HAP-1 (cell line): ENCODE data around the gene PTGR1.
"Not testable (repeated sequence)": the region's sequence is repeated elsewhere in the genome, so short reads cannot be mapped to it uniquely, and the experiment has no call there.

ENCODE experiments used
- DNase-seq, 2 experiments: peaks; one replicate each; pipeline ENCODE4 v3.0.0-alpha.2; 2016 to 2020; ENCODE audit warnings: low spot score in 2 of 2
- H3K27me3 ChIP-seq: fragments of 250-450 bp; sonication (Bioruptor Pico); 2 replicates; pipeline ENCODE4 v1.5.1; 2020; ENCODE audit warnings: low read depth, mild to moderate bottlenecking, moderate library complexity
- H3K36me3 ChIP-seq: fragments of 250-450 bp; sonication (Bioruptor Pico); replicated peaks from 2 replicates; pipeline ENCODE4 v1.5.1; 2020; ENCODE audit warnings: mild to moderate bottlenecking
- H3K4me1 ChIP-seq: fragments of 250-450 bp; sonication (Bioruptor Pico); 2 replicates; pipeline ENCODE4 v1.5.1; 2020; ENCODE audit warnings: mild to moderate bottlenecking
- H3K4me3 ChIP-seq: fragments of 250-450 bp; sonication (Bioruptor Pico); 2 replicates; pipeline ENCODE4 v1.5.1; 2020; ENCODE audit warnings: mild to moderate bottlenecking, moderate library complexity
- H3K9me3 ChIP-seq: fragments of 250-450 bp; sonication (Bioruptor Pico); 2 replicates; pipeline ENCODE4 v1.5.1; 2020; ENCODE audit warnings: mild to moderate bottlenecking, moderate library complexity
- in situ Hi-C: fragments of 300-500 bp; cut with MboI; formaldehyde crosslinking; loops from 3 replicates; pipeline ENCODE4 v1.14.3; 2020; ENCODE audit warnings: low sequenced_read_pairs, inconsistent platforms, mixed read lengths

The PTGR1 gene

GRCh38 chr9:111601237-111602018, 2.0 kb upstream of the PTGR1 start:
- no peaks in the 10 kb centered on the region; the same call in 1 of the 2 replicates for H3K4me1 ChIP-seq
- no peak for DNase-seq
- in situ Hi-C loops = no loop called here

GRCh38 chr9:111599955-111600343, 502 bp upstream of the PTGR1 start:
- DNase-seq = no peak
- no peaks in the 10 kb centered on the region for H3K9me3 ChIP-seq
- no peaks in the 10 kb centered on the region for H3K27me3 ChIP-seq
- peak overlapping the region; percentile 55; the same call in 1 of the 2 replicates for H3K4me3 ChIP-seq
- in situ Hi-C loops = loop anchor here (10.0 kb wide), 1 partner anchor 95 kb away; no protein-coding TSS in a partner anchor
- peaks cover 22% of the 10 kb centered on the region for H3K36me3 ChIP-seq
- H3K4me1 ChIP-seq = no peaks in the 10 kb centered on the region; the same call in 1 of the 2 replicates

More at GRCh38 chr9:111601237-111602018, 2.0 kb upstream of the PTGR1 start:
- Histone ChIP-seq H3K36me3 (peaks cover 9% of the 10 kb centered on the region), H3K27me3 (no peaks in the 10 kb centered on the region), H3K9me3 (no peaks in the 10 kb centered on the region), H3K4me3 (no peak overlapping the region)

GRCh38 chr9:111598733-111599091, 735 bp downstream of the PTGR1 start:
- Histone ChIP-seq H3K9me3 (no peaks in the 10 kb centered on the region), H3K36me3 (peaks cover 26% of the 10 kb centered on the region), H3K4me1 (no peaks in the 10 kb centered on the region; the same call in 1 of the 2 replicates), H3K4me3 (peak overlapping the region; percentile 55), H3K27me3 (no peaks in the 10 kb centered on the region)
- in situ Hi-C loops = loop anchor here (10.0 kb wide), 1 partner anchor 96 kb away; no protein-coding TSS in a partner anchor
- DNase-seq = peak in 1 of 2 experiments; percentile 32

GRCh38 chr9:111597852-111598732, 1.4 kb downstream of the PTGR1 start:
- DNase-seq = peak; percentile 63 to 75
- Histone ChIP-seq H3K4me1 (no peaks in the 10 kb centered on the region; the same call in 1 of the 2 replicates), H3K4me3 (peak overlapping the region; percentile 55), H3K9me3 (no peaks in the 10 kb centered on the region), H3K27me3 (no peaks in the 10 kb centered on the region), H3K36me3 (peaks cover 31% of the 10 kb centered on the region)
- in situ Hi-C loops = loop anchor here (10.0 kb wide), 1 partner anchor 97 kb away; no protein-coding TSS in a partner anchor

- no peak for DNase-seq
- in situ Hi-C loops = no loop called here
- no peaks in the 10 kb centered on the region for H3K4me1 ChIP-seq
- H3K9me3 ChIP-seq = no peaks in the 10 kb centered on the region
- no peak overlapping the region for H3K4me3 ChIP-seq
- peaks cover 47% of the 10 kb centered on the region for H3K36me3 ChIP-seq
- H3K27me3 ChIP-seq = no peaks in the 10 kb centered on the region
Measured at GRCh38 chr9:111588846-111589245, 10.6 kb downstream of the PTGR1 start.

GRCh38 chr9:111586378-111586777, 13.1 kb downstream of the PTGR1 start:
- Histone ChIP-seq H3K4me3 (no peak overlapping the region), H3K4me1 (no peaks in the 10 kb centered on the region), H3K27me3 (no peaks in the 10 kb centered on the region), H3K9me3 (no peaks in the 10 kb centered on the region), H3K36me3 (peaks cover 46% of the 10 kb centered on the region)
- DNase-seq = no peak
- in situ Hi-C loops = no loop called here

- H3K36me3 ChIP-seq = peaks cover 64% of the 10 kb centered on the region
- H3K4me1 ChIP-seq = no peaks in the 10 kb centered on the region
- H3K9me3 ChIP-seq = no peaks in the 10 kb centered on the region
- no peak overlapping the region for H3K4me3 ChIP-seq
- in situ Hi-C loops = no loop called here
- DNase-seq = no peak
- H3K27me3 ChIP-seq = no peaks in the 10 kb centered on the region
Measured at GRCh38 chr9:111582888-111583287, 16.6 kb downstream of the PTGR1 start.

- Histone ChIP-seq H3K27me3 (no peaks in the 10 kb centered on the region), H3K9me3 (no peaks in the 10 kb centered on the region), H3K36me3 (peaks cover 79% of the 10 kb centered on the region), H3K4me1 (no peaks in the 10 kb centered on the region), H3K4me3 (no peak overlapping the region)
- in situ Hi-C loops = no loop called here
- no peak for DNase-seq
Measured at GRCh38 chr9:111572950-111573604, 26.4 kb downstream of the PTGR1 start.

- in situ Hi-C loops, H3K9me3 ChIP-seq, DNase-seq, H3K4me3 ChIP-seq, H3K4me1 ChIP-seq, H3K27me3 ChIP-seq: not testable (repeated sequence)
- peaks cover 71% of the 10 kb centered on the region for H3K36me3 ChIP-seq
Measured at GRCh38 chr9:111568127-111568526, 31.3 kb downstream of the PTGR1 start.

- no peak for DNase-seq
- Histone ChIP-seq H3K9me3 (no peaks in the 10 kb centered on the region), H3K27me3 (no peaks in the 10 kb centered on the region), H3K36me3 (peaks cover 59% of the 10 kb centered on the region), H3K4me1 (no peaks in the 10 kb centered on the region), H3K4me3 (no peak overlapping the region)
- in situ Hi-C loops = no loop called here
Measured at GRCh38 chr9:111566234-111566633, 33.2 kb downstream of the PTGR1 start.

- in situ Hi-C loops = no loop called here
- H3K4me3 ChIP-seq = no peak overlapping the region
- no peaks in the 10 kb centered on the region for H3K27me3 ChIP-seq
- H3K36me3 ChIP-seq = peaks cover 15% of the 10 kb centered on the region
- no peaks in the 10 kb centered on the region for H3K4me1 ChIP-seq
- H3K9me3 ChIP-seq = no peaks in the 10 kb centered on the region
- DNase-seq = no peak
Measured at GRCh38 chr9:111561165-111561719, 38.2 kb downstream of the PTGR1 start.

- in situ Hi-C loops = no loop called here
- Histone ChIP-seq H3K27me3 (no peaks in the 10 kb centered on the region), H3K9me3 (no peaks in the 10 kb centered on the region; the same call in 1 of the 2 replicates), H3K4me1 (no peaks in the 10 kb centered on the region), H3K36me3 (peaks cover 11% of the 10 kb centered on the region), H3K4me3 (no peak overlapping the region)
- no peak for DNase-seq
Measured at GRCh38 chr9:111559000-111559610, 40.3 kb downstream of the PTGR1 start.

GRCh38 chr9:111555425-111555824, 44.0 kb downstream of the PTGR1 start:
- H3K9me3 ChIP-seq, in situ Hi-C loops, H3K4me1 ChIP-seq: not testable (repeated sequence)

More at GRCh38 chr9:111555425-111555824, 44.0 kb downstream of the PTGR1 start:
- H3K36me3 ChIP-seq, H3K27me3 ChIP-seq, H3K4me3 ChIP-seq, DNase-seq: not testable (repeated sequence)
